ENCODE measurements around the gene CDK10.

CDK10 gene

DNA sequence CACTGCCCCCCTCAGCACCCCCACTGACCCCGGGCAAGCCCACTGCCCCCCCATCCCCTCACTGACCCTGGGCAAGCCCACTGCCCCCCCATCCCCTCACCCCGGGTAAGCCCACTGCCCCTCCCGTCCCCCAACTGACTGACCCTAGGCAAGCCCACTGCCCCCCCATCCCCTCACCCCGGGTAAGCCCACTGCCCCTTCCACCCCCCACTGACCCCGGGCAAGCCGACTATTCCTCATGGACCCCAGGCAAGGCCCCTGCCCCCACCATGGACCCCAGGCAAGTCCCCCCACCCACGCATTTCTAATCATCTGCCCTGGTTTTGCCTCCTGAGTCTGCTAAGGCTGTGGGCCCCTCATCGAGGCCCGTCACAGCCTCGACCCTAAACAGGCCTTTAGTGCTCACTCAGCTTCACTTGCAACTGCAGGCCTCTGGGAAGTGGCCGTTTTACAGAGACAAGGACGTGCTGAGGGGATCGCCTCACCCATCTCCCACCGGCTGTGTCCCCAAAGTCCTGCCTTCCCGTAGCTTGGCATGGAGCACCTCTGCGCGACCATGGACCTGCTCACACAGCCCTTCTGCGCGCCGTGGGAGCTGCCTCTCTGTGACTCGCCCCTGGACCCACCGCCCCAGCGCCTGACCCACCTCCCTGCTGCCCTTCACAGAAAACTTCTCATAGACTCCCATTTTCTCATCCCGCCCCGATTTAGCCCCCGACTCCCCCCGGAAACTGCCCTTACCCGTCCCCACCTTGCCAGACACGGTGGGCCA is 30.6 kb downstream of the CDK10 start:
- DNase-seq, result no peak

DNA sequence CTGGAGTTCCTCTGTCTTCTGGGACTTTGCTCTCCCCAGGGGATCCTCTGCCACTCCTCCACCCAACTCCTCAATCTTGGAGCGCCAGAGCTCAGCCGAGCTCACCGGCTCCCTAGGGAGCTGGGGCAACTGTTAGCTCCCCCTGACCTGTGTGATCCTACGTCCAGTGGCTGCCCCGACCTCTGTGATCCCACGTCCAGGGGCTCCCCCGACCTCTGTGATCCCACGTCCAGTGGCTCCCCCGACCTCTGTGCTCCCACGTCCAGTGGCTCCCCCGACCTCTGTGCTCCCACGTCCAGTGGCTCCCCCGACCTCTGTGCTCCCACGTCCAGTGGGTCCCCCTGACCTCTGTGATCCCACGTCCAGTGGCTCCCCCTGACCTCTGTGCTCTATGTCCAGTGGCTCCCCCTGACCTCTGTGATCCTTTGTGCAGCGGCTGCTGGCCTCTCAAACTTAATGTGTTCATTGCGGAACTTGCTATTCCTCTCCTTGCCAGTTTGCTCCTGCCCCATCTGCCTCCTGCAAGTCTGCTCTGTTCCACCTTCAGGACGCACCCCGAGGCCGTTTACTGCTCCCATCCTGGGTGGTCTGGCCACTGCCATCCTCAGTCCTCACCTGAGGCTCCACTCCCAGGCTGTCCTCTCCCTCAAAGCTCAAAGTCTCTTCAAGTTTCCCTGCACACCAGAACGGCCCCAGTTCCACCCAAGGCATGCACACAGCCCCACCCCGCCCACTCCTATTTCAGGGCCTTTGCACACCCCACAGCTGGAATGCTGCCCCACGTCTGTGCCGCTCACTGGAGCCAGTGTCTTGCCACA is 31.4 kb downstream of the CDK10 start:
- no peak for DNase-seq

DNA sequence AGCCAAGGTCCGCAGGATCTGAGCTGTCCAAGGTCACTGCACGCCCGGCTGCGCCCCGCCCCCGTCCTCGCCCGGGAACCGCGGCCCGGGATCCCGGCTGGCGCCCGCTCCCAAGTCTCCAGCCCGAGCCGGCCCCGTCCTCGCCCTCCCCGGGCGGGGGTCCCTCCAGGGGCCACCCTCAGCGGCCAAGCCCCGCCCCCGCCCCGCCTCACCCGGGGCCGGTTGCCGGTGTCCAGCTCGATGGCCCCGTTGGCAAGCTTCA is 34.0 kb downstream of the CDK10 start:
- peak; percentile 24 for DNase-seq

DNA sequence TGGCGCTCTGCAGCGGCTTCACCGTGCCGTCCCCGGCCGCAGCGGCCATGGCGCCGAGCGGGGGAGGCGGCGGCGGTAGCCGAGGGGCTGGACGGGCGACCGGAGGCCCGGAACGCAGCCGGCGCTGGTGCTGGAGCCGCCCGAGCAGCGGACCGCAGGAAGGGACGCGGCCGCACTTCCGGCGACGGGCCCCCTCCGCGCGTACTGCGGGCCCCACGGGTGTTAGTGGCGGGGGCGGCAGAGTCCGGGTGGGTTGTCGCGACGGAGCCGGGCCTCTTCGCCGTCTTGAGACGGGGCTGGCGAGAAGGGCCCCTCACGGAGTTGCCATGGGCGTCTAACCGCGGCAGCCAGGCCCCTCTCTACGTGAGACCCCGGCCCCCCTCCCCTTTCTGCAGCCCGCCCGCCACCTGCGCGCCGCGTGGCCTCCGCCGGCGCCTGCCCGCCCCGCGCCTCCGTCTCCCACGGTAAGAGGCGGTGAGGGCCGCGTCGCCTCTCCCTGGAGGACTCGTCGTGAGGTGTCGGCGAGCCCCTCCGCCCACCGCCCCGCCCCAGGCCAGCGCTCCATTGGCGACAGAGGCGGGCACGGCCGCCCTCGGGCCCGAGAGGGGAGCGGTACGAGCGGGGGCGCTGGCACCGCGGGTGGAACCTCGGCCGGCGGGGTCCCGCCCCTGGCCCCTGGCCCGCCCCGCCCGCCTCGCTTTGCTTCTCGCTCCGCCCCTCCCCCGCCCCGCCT is 34.5 kb downstream of the CDK10 start, which contains the start of the genes VPS9D1 and ZNF276:
Gene VPS9D1 (minus strand): TSS at position 86 of the 733 bp plus-strand sequence. CDS start 37 bp downstream, at position 49.
Gene ZNF276 (plus strand): TSS at position 725 of the 733 bp plus-strand sequence. CDS start 104 bp downstream, outside the sequence.
- DNase-seq, result peak; percentile 85

DNA sequence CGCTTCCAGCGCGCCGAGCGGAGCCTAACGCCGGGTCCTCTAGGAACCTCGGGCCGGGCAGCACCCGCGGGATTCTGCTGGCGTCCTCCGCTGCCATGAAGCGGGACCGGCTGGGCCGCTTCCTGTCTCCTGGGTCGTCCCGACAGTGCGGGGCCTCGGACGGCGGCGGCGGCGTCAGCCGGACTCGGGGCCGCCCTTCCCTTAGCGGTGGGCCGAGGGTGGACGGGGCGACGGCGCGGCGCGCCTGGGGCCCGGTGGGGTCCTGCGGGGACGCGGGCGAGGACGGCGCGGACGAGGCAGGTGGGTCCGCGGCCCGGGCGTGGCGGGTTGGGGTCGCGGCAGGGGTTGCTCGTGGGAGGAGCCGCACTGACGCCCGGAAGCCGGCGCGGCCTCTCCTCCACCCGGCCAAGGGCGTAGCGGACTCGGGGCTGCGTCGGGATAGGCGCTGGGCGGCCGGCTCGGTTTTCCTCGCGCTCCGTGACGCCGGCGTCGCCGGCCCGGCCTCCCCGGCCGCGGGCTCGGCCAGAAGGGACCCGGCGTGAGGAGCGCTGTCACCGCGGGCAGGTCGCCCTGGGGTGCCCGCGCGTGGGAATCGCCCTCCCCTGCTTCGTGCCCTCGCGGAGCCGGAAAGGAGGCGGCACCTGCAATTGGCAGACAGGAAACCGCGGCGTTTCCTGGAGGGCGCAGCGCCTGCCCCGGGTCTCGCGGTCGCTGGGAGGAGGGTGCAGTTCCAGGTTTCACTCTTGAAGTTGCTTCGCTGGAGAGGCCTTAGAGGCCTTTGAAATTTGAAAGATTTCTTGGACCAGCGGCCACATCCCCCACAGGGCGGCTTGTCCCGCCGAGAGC is 35.3 kb downstream of the CDK10 start:
- peak; percentile 84 for DNase-seq

DNA sequence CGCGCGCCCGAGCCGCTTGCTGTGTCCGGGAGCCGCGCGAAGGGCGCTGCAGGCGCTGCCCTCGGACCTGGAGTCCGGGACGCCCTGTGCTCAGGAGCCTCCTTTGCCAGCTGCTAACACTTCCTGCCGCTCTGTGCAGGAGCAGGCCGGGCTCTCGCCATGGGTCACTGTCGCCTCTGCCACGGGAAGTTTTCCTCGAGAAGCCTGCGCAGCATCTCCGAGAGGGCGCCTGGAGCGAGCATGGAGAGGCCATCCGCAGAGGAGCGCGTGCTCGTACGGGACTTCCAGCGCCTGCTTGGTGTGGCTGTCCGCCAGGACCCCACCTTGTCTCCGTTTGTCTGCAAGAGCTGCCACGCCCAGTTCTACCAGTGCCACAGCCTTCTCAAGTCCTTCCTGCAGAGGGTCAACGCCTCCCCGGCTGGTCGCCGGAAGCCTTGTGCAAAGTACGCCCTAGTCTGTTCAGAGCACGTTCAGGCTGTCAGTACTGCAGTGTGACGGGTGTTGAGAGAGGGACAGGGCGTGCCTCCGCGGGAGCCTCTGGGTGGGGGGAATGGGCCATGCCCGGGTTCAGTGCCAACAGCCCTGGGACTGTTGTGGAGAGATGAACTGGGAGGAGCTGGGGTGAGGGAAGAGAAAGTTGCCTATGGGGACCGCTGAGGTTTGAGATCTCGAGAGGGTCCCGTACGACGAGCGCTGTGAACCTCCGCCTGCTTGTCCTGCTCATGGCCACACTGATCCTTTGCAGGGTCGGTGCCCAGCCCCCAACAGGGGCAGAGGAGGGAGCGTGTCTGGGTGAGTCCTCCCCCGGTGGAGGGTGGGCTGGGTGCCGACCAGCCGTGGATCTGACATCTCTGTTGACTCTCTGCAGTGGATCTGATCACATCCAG is 36.1 kb downstream of the CDK10 start:
- DNase-seq, result peak; percentile 69

DNA sequence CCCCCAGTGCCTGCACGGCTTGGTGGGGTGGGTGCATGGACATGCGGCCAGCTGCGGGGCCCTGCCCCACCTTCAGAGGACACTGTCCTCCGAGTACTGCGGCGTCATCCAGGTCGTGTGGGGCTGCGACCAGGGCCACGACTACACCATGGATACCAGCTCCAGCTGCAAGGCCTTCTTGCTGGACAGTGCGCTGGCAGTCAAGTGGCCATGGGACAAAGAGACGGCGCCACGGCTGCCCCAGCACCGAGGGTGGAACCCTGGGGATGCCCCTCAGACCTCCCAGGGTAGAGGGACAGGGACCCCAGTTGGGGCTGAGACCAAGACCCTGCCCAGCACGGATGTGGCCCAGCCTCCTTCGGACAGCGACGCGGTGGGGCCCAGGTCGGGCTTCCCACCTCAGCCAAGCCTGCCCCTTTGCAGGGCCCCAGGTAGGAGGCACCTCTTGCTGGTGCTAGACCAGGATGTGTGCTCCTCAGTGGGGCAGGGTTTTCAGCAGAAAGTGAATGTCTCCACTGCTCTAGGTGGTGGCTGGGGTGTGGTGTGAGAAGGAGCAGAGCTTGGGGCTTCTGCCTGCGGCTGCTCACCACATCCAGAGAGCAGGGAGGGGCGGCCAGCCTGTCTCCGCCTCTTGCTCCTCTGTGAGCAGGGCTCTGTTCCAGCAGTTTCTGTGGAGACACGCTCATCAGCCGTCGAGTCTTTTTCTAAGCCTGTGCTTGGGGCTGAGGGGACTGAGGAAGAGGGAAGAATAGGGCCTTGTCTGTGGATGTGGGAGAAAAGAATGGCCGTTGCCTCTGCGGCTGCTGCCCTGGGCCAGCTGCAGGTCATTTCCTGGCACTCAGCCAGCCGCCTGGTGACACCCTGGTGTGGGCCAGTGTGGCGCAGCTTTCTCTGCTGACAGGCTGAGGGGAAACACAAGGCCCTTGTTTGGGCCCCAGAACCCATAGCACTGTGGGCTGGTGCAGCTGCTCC is 37.1 kb downstream of the CDK10 start:
- peak; percentile 70 for DNase-seq

DNA sequence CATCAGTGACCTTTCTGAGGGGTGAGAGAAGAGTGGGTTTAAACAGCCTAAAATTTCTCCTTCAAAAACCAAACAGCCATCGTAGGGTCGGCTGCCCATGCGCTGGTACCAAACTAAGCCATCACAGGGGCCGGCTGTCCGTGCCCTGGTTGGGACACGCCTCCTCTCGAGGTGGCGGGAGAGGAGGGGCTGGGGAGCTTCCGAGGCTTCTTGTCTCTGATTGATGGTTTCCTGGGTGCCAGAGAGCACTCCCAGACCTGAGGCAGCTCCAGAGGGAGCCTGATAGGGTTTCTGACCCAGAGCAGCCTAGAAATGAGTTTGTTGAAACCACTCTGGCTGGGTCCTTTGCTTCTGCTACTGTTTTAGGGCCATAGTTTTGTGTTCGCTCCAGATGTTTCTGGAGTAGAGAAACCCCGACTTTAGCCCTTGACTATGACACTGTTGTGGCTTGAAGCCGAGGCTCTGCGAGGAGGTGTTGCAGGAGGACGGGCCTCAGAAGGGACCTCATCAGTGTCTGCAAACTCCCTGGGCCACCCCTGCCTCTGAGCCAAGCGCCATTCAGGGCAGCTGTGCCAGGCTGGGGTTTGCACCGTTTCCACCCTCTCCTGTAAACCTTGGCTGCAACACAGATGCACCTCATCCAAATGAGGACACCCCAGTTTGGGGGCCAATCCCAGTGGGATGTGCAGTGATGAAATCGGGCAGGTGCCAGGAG is 41.1 kb downstream of the CDK10 start:
- DNase-seq, result no peak

DNA sequence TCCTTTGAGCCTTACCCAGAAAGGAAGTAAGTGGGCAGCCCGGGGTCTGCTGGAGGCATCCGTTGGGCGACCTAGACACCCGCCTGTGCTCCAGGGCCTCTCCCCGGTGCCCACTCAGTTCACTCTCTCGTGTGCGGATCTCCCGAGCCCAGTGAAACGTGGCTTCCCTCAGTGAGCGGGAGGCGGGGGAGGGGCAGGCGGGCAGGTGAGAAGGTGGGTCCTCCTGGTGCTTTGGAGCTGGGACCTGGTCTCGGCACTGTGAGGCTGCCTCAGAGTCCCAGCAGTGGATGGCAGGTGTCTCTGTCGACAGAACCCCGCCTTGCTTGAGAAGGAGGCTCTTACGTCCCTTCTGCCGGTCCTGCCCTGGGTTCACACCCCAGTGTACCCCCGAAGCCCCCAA is 42.8 kb downstream of the CDK10 start:
- DNase-seq, result no peak

DNA sequence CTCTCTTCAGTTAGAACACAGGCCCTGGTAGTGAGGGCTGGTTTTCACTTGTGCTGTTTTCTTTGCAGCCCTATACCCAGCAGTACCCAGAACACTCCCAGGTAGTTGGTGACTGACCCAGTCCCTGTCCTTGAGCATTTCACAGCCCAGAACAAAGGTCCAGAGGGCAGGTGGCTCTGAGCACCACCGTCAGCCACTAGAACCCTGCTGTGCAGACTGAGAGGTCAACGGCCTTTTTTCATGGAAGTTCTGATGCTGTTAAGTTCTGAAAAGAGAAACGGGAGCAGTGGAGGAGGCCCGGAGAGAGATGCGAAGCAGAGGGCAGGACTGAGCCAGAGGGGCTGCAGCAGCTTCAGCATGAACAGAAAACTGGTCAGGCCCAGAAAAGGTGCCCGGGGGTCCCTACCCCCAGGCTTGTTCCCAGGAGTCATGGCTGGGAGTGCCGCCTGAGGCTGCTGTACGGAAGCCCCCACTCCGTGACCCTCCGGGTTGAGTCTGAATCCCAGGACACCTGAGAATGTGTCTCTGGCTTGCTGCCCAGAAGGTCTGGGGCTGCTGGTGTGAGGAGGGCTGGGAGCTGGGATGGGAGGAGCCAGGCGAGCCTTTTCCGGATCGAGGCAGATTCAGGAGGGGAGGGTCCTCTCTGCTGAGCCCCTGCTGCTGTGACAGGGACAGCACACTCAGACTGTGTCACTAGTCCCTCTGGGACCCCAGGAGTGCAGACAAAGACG is 43.5 kb downstream of the CDK10 start:
- DNase-seq, result no peak

DNA sequence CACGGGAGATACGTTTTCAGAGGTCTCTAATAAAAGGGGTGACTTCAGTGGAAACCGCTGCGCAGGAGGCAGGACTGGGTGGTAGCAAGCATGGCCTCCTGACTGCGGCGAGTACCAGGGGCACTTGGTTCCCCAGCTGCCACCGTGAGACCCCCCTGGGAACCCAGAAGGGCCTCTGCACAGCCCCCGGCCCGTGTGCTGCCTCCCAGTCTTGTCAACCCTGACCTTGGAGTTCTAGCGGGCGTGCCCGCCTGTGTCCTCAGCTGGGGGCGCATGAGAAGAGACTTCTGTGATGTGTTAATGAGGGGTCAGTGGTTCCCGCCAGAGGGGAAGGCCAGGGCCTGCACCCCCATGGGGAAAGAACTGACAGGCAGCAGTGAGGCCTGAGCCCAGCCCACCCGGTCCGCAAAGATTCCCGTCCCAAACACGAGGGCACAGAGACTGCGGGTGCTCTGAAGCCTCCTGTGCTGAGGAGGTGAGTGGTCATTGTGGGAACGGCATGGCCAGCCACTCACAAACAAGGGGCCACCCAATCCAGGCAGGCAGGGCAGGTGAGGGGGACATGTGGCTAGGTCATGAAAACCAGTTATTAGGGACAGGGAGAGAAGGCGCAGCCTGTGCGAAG is 44.2 kb downstream of the CDK10 start:
- no peak for DNase-seq

DNA sequence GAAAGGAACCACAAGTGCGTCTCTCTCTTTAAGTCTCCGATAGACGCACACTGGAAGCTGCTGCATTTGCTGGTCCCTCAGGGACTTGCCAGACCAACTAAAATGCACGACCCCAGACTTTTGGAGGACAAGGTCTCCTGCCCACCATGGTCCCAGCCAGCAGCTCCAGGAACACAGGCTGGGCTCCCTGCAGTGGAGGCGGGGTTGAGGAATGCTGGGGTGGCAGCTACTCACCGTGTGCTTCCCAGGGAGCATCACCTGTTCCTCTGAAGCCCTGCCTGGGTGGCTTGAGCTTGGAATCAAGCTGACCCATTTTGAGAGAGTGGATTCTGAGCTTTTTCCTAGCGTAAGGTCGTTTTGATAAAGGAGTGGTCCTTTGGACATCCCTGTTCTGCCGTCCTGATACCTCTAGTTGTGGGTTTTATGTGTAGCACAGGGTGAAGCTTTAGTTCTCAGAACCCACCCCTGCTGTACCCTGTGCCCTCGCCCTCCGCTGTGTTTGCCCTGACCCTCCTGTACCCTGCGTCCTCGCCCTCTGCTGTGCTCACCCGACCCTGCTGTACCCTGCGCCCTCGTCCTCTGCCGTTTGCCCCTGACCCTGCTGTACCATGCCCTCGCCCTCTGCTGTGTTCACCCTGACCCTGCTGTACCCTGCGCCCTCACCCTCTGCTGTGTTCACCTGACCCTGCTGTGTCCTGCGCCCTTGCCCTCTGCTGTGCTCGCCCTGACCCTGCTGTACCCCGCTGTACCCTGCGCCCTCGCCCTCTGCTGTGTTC is 45.8 kb downstream of the CDK10 start:
- DNase-seq, result no peak

DNA sequence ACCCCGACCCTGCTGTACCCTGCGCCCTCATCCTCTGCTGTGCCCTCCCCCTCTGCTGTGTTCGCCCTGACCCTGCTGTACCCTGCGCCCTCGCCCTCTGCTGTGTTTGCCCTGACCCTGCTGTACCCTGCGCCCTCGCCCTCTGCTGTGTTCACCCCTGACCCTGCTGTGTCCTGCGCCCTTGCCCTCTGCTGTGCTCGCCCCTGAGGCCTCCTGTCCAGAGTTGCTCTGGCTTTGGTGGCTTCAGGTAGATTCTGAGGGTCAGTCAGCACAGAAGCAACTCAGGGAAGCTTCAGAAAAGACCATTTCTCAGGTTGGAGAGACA is 46.4 kb downstream of the CDK10 start:
- no peak for DNase-seq

DNA sequence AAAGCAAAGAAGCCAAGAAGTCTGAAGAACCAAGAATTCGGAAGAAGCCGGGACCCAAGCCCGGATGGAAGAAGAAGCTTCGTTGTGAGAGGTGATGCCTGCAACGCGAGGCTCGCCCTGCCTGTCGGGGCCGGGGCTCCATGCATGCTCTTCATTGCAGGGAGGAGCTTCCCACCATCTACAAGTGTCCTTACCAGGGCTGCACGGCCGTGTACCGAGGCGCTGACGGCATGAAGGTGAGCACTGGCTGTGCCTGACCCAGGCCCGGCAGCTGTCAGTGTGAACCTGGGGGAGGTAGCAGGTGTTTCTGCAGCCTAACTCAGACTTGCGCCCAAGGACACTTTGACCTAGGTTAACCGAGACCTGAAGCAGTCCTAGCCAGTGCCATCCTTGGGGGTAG is 46.8 kb downstream of the CDK10 start:
- no peak for DNase-seq

DNA sequence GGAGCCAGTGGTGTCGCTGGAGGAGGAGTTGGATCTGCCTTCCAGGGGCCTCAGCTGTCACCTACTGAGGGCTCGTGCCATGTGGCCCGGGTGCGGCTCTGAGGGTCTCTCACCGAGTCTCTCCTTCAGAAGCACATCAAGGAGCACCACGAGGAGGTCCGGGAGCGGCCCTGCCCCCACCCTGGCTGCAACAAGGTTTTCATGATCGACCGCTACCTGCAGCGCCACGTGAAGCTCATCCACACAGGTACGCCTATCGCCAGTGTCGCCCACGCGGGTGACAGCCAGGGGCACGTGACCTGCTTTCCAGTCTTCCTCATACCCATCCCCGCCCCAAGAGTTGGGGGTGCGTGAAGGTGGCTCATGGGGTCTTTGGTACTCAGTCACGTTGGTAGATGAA is 47.3 kb downstream of the CDK10 start:
- DNase-seq, result no peak

DNA sequence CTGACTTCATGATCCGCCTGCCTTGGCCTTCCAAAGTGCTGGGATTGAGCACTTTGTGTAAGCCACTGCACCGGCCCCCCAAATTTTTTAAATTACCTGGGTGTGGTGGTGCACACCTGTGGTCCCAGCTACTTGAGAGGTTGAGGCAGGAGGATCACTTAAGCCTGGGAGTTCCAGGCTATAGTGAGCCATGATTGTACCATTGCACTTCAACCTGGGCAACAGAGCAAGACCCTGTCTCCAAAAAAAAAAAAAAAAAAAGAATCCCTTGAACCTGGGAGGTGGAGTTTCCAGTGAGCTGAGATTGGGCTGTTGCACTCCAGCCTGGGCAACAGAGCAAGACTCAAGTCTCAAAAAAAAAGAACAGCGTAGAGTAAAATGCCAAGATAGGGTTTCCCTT is 50.1 kb downstream of the CDK10 start:
- no peak for DNase-seq

DNA sequence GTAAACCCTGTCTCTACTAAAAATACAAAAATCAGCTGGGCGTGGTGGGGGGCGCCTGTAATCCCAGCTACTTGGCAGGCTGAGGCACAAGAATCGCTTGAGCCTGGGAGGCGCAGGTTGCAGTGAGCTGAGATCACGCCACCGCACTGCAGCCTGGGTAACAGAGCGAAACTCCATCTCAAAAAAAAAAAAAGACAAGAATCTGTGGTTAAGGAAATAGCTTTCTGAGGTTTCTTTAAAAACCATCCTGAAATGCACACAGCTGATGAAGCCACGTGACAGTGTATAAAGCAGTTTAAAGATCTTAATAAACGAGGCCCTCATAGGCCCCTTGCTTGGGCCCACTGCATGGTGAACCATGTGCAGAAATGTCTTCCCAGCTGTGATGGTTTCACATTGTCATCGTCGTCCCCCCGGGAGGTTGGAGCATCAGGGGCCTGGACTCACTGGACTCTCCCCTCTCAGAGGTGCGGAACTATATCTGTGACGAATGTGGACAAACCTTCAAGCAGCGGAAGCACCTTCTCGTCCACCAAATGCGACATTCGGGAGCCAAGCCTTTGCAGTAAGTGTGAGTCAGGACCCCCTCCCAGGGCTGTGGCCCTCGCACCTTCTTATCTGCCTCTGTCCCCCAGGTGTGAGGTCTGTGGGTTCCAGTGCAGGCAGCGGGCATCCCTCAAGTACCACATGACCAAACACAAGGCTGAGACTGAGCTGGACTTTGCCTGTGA is 51.0 kb downstream of the CDK10 start:
- peak; percentile 53 for DNase-seq
